NCI-H1694 treated with DMSO at 0.1 percent for 48 hours (cell line): ENCODE measurements around the gene BEND5.

Experiments used
- DNase-seq: peaks from one replicate; lab custom pipeline; 2025; lab: John Stamatoyannopoulos, UW

Gene BEND5

DNA sequence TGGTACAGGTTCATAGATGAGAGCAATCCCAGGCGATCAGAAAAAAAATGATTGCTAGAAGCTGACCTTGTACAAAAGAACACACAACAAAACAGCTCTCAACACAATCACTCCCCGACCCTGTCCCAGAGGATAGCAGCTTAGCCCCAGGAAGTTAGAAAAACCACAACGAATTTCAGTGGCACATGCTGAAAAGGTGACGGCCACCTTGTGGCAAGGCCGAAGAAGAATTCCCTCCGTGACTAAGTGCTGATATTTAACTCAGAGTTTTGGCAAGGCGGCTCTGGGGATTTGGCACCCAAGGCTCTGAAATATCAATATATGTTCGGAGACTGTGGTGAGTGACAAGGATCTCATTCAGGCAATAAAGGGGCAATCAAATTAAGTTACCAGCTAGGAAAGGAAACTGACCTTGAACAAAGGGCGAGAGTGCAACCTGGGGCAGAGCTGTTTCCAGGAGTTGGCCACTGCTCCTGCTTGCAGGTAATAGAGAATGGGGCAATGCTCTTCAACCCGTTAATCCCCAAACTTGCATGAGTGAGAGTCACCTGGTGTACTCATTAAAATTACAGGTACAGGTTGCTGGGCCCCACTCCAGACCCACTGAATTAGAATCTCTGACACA, 96.2 kb downstream of the BEND5 start:
- DNase-seq = no peak

DNA sequence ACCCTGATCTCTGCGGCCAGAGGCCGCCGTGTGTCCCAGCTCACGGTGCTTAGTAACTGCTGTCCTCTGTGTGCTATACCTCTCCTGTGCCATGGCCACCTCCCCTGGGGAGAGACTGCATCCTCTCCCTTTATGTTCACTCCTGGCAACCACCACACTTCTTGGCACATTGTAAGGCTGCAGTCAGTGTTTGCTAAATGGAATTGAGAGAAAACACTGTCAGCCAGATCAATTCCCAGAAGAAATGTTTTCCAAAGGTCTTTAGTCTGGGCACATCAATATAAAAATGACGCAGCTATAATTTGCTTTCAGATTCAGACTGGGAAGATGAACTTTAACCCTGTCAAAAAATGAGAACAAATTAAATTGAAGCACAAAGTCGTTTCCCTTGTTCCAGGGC, 96.8 kb downstream of the BEND5 start:
- DNase-seq = no peak

DNA sequence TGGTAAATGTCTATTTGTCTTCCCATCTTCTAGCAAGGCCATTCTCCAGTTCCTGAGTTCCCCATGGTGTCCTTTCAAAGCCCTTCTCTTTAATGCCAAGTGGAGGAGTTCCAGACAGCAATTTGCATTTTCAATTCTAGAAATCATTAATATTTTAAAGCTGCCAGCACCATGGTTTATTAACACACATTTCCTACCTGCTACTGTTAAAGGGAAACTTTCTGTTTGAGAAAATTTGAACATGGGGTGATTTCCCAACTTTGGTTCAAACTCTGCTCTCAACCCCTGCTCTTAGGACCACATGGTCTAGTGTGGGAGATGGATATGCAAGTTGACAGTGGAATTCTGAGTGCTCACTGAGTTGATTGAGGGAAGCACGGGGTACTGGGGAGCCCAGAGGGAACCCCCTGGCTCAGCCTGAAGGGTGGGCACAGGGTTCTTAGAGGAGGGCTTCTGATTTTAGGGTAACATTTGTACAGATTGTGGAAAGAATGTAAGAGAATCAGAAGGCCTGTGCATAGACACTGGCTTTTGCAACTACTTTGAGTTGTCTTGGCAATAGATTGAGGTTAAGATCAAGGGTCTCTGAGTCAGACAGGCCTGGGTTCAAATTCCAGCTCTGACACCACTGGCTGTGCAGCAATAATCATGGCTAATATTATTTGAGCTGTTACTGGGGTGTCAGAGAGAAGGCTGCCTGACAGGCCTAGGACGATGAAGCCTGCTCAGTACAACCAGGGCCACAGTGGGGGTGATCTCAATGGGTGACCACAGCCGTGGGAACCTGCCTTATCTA, 97.8 kb downstream of the BEND5 start:
- no peak for DNase-seq
